ENCODE results near the gene CHD5.

The CHD5 gene

GRCh38 chr1:6126521-6127067 lies 53.5 kb downstream of the CHD5 start:
- DNase-seq: no peak
- Histone ChIP-seq H3K36me3 (no peaks in the 10 kb centered on the region), H3K4me1 (peaks cover 0 to 10% (median 5%) of the 10 kb centered on the region in 4 donors), H3K4me3 (no peak overlapping the region), H3K9me3 (peaks cover 0 to 1% (median 0%) of the 10 kb centered on the region in 3 donors), H3K27me3 (peaks cover 0 to 35% of the 10 kb centered on the region in 2 donors), H3K27ac (no peak overlapping the region)
- intact Hi-C loops (cut with DNase I; ENCODE audit: low total_unique reads): no loop called here
- TF ChIP-seq CTCF (IDR thresholded peaks at IDR 0.05): no peak

- H3K36me3 ChIP-seq: no peaks in the 10 kb centered on the region
- no peak overlapping the region for H3K4me3 ChIP-seq
- no peaks in the 10 kb centered on the region for H3K9me3 ChIP-seq
- H3K27me3 ChIP-seq: peaks cover 0 to 35% of the 10 kb centered on the region in 2 donors
- intact Hi-C loops (cut with DNase I; ENCODE audit: low total_unique reads): no loop called here
- no peak for DNase-seq
- no peak for TF ChIP-seq CTCF (IDR thresholded peaks at IDR 0.05)
- no peak overlapping the region for H3K27ac ChIP-seq
- H3K4me1 ChIP-seq: peaks cover 0 to 10% (median 5%) of the 10 kb centered on the region in 4 donors
These were observed 54.1 kb downstream of the CHD5 start for GRCh38 chr1:6126028-6126427.

GRCh38 chr1:6125366-6125765 lies 54.8 kb downstream of the CHD5 start:
- H3K4me3 ChIP-seq: no peak overlapping the region
- DNase-seq: no peak
- no peak overlapping the region for H3K27ac ChIP-seq
- peaks cover 0 to 35% of the 10 kb centered on the region in 2 donors for H3K27me3 ChIP-seq
- intact Hi-C loops (cut with DNase I; ENCODE audit: low total_unique reads): no loop called here
- peaks cover 0 to 10% (median 5%) of the 10 kb centered on the region in 4 donors for H3K4me1 ChIP-seq
- H3K36me3 ChIP-seq: no peaks in the 10 kb centered on the region
- TF ChIP-seq CTCF (IDR thresholded peaks at IDR 0.05): no peak
- H3K9me3 ChIP-seq: no peaks in the 10 kb centered on the region

- peaks cover 0 to 10% (median 5%) of the 10 kb centered on the region in 4 donors for H3K4me1 ChIP-seq
- DNase-seq: no peak
- intact Hi-C loops (cut with DNase I; ENCODE audit: low total_unique reads): no loop called here
- H3K27ac ChIP-seq: no peak overlapping the region
- no peaks in the 10 kb centered on the region for H3K9me3 ChIP-seq
- TF ChIP-seq CTCF (IDR thresholded peaks at IDR 0.05): no peak
- H3K36me3 ChIP-seq: no peaks in the 10 kb centered on the region
- H3K27me3 ChIP-seq: peaks cover 0 to 34% of the 10 kb centered on the region in 2 donors
- H3K4me3 ChIP-seq: no peak overlapping the region
These were observed 55.3 kb downstream of the CHD5 start for GRCh38 chr1:6124746-6125365.

GRCh38 chr1:6124341-6124740 lies 55.8 kb downstream of the CHD5 start:
- Histone ChIP-seq H3K9me3 (no peaks in the 10 kb centered on the region), H3K36me3 (no peaks in the 10 kb centered on the region), H3K27me3 (peaks cover 0 to 32% of the 10 kb centered on the region in 2 donors), H3K4me1 (peaks cover 0 to 10% (median 5%) of the 10 kb centered on the region in 4 donors), H3K4me3 (no peak overlapping the region), H3K27ac (no peak overlapping the region)
- DNase-seq: no peak
- intact Hi-C loops (cut with DNase I; ENCODE audit: low total_unique reads): no loop called here
- no peak for TF ChIP-seq CTCF (IDR thresholded peaks at IDR 0.05)

Measured in tibial artery (tissue), 4 donors.